OCI-LY3 (cell line): ENCODE results near the gene KLHL6.
"Not testable (repeated sequence)": the region's sequence is repeated elsewhere in the genome, so short reads cannot be mapped to it uniquely, and the experiment has no call there.

Experiments used
- H2AFZ ChIP-seq: fragments of 200-600, 300-600 bp; shearing (Covaris generic); 2 replicates; pipeline ENCODE4 v1.6.0; 2014; ENCODE audit warnings: antibody characterized with exemption, low read depth, low read length
- H3K27ac ChIP-seq: fragments of 200-600, 300-600 bp; sonication (generic); 2 replicates; pipeline ENCODE4 v1.5.1; 2014; ENCODE audit warnings: mild to moderate bottlenecking, low read length, moderate library complexity, mixed read lengths
- H3K27me3 ChIP-seq: fragments of 200-600, 300-600 bp; sonication (generic); 2 replicates; pipeline ENCODE4 v1.6.1; 2014; ENCODE audit warnings: low read depth, low read length, mixed read lengths
- H3K36me3 ChIP-seq: fragments of 200-600, 300-600 bp; sonication (generic); replicated peaks from 2 replicates; pipeline ENCODE3; 2014; ENCODE audit warnings: low read depth, low read length, mixed read lengths
- H3K4me1 ChIP-seq: fragments of 300-600, 200-600 bp; sonication (generic); 2 replicates; pipeline ENCODE4 v1.6.1; 2014; ENCODE audit warnings: low read length, mixed read lengths
- H3K4me2 ChIP-seq: fragments of 200-600, 300-600 bp; sonication (generic); 2 replicates; pipeline ENCODE4 v1.6.1; 2014; ENCODE audit warnings: low read length, mixed read lengths
- H3K4me3 ChIP-seq: fragments of 300-600, 200-600 bp; sonication (generic); 2 replicates; pipeline ENCODE4 v1.5.1; 2014; ENCODE audit warnings: antibody characterized with exemption, mild to moderate bottlenecking, low read length, moderate library complexity
- H3K79me2 ChIP-seq: fragments of 300-600, 200-600 bp; shearing (Covaris generic); 2 replicates; pipeline ENCODE4 v1.6.1; 2014; ENCODE audit warnings: mild to moderate bottlenecking, low read length, mixed read lengths
- H3K9ac ChIP-seq: fragments of 300-600, 200-600 bp; shearing (Covaris generic); 2 replicates; pipeline ENCODE4 v1.6.0; 2014; ENCODE audit warnings: mild to moderate bottlenecking, low read length, moderate library complexity
- H3K9me3 ChIP-seq: fragments of 200-600, 300-600 bp; shearing (Covaris generic); 2 replicates; pipeline ENCODE4 v1.6.1; 2014; ENCODE audit warnings: low read length, mixed read lengths; ENCODE audit not compliant: insufficient read depth
- H4K20me1 ChIP-seq: fragments of 200-600, 300-600 bp; sonication (generic); 2 replicates; pipeline ENCODE4 v1.6.1; 2016; ENCODE audit warnings: low read length, mixed read lengths; ENCODE audit not compliant: insufficient read depth
- CTCF ChIP-seq: fragments of 200-600, 300-600 bp; sonication (generic); IDR thresholded peaks from 2 replicates; pipeline ENCODE4 v1.5.1; 2014; ENCODE audit warnings: antibody characterized with exemption, low read length, low read depth
- EZH2phosphoT487 ChIP-seq: fragments of 200-600 bp; shearing (Covaris generic); IDR thresholded peaks from 2 replicates; pipeline ENCODE4 v1.6.1; 2018; ENCODE audit warnings: antibody characterized with exemption, mixed run types, low read depth

The KLHL6 gene

GRCh38 chr3:183446838-183447205, 108.7 kb downstream of the KLHL6 start:
- Histone ChIP-seq H4K20me1 (no peaks in the 10 kb centered on the region), H3K27ac (no peak overlapping the region), H3K27me3 (no peaks in the 10 kb centered on the region), H3K4me3 (peak overlapping the region; percentile 93), H3K4me2 (peak overlapping the region; percentile 75), H3K9ac (peak overlapping the region; percentile 82), H3K79me2 (peaks cover 6% of the 10 kb centered on the region; the same call in 1 of the 2 replicates), H3K4me1 (peaks cover 6% of the 10 kb centered on the region), H3K36me3 (peaks cover 2% of the 10 kb centered on the region), H3K9me3 (peaks cover 21% of the 10 kb centered on the region), H2AFZ (peak overlapping the region; percentile 84)
- TF ChIP-seq EZH2phosphoT487 (no peak), CTCF (no peak)

- no peak overlapping the region for H3K27ac ChIP-seq
- peaks cover 10% of the 10 kb centered on the region for H3K4me1 ChIP-seq
- no peak overlapping the region for H3K4me2 ChIP-seq
- H3K9ac ChIP-seq, result no peak overlapping the region
- H3K36me3 ChIP-seq, result no peaks in the 10 kb centered on the region
- no peaks in the 10 kb centered on the region for H3K27me3 ChIP-seq
- TF ChIP-seq EZH2phosphoT487 (no peak), CTCF (no peak)
- H3K4me3 ChIP-seq, result no peak overlapping the region
- H3K79me2 ChIP-seq, result peaks cover 6% of the 10 kb centered on the region; the same call in 1 of the 2 replicates
- H4K20me1 ChIP-seq, result no peaks in the 10 kb centered on the region
- peaks cover 21% of the 10 kb centered on the region for H3K9me3 ChIP-seq
- H2AFZ ChIP-seq, result no peak overlapping the region
Observed at GRCh38 chr3:183444748-183445147, 110.8 kb downstream of the KLHL6 start.

- no peaks in the 10 kb centered on the region for H3K27me3 ChIP-seq
- H3K4me1 ChIP-seq, result peaks cover 11% of the 10 kb centered on the region
- H3K27ac ChIP-seq, result no peak overlapping the region
- TF ChIP-seq EZH2phosphoT487, result no peak
- no peak for TF ChIP-seq CTCF
- no peaks in the 10 kb centered on the region for H3K36me3 ChIP-seq
- no peak overlapping the region for H3K4me3 ChIP-seq
- H2AFZ ChIP-seq, result no peak overlapping the region
- H3K9me3 ChIP-seq, result peaks cover 21% of the 10 kb centered on the region
- H3K4me2 ChIP-seq, result no peak overlapping the region
- peaks cover 4% of the 10 kb centered on the region; the same call in 1 of the 2 replicates for H3K79me2 ChIP-seq
- H4K20me1 ChIP-seq, result no peaks in the 10 kb centered on the region
- no peak overlapping the region for H3K9ac ChIP-seq
Observed at GRCh38 chr3:183443395-183444385, 111.8 kb downstream of the KLHL6 start.

- H3K36me3 ChIP-seq, result no peaks in the 10 kb centered on the region
- H2AFZ ChIP-seq, result no peak overlapping the region
- no peaks in the 10 kb centered on the region for H3K79me2 ChIP-seq
- no peak overlapping the region for H3K4me2 ChIP-seq
- peaks cover 21% of the 10 kb centered on the region for H3K9me3 ChIP-seq
- H3K27me3 ChIP-seq, result no peaks in the 10 kb centered on the region
- no peak overlapping the region for H3K9ac ChIP-seq
- peaks cover 12% of the 10 kb centered on the region for H3K4me1 ChIP-seq
- TF ChIP-seq EZH2phosphoT487 (no peak), CTCF (no peak)
- H3K4me3 ChIP-seq, result no peak overlapping the region
- no peak overlapping the region for H3K27ac ChIP-seq
- H4K20me1 ChIP-seq, result no peaks in the 10 kb centered on the region
Observed at GRCh38 chr3:183442994-183443393, 112.5 kb downstream of the KLHL6 start.

GRCh38 chr3:183440521-183440920, 115.0 kb downstream of the KLHL6 start:
- not testable (repeated sequence) for H3K4me3 ChIP-seq, H3K79me2 ChIP-seq, H3K9ac ChIP-seq, H3K27me3 ChIP-seq, H4K20me1 ChIP-seq, H2AFZ ChIP-seq, H3K4me2 ChIP-seq, H3K27ac ChIP-seq, H3K36me3 ChIP-seq
- Histone ChIP-seq H3K9me3 (peaks cover 21% of the 10 kb centered on the region), H3K4me1 (peaks cover 37% of the 10 kb centered on the region)
